IPS DF 19.7 (cell line): ENCODE measurements around the gene DFFB.
"Not testable (repeated sequence)": the region's sequence is repeated elsewhere in the genome, so short reads cannot be mapped to it uniquely, and the experiment has no call there.

Experiments
- DNase-seq: peaks from one replicate; pipeline ENCODE4 v3.0.0-alpha.2; 2013; ENCODE audit warnings: low read depth, low spot score

Gene DFFB, protein sequence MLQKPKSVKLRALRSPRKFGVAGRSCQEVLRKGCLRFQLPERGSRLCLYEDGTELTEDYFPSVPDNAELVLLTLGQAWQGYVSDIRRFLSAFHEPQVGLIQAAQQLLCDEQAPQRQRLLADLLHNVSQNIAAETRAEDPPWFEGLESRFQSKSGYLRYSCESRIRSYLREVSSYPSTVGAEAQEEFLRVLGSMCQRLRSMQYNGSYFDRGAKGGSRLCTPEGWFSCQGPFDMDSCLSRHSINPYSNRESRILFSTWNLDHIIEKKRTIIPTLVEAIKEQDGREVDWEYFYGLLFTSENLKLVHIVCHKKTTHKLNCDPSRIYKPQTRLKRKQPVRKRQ

DNA sequence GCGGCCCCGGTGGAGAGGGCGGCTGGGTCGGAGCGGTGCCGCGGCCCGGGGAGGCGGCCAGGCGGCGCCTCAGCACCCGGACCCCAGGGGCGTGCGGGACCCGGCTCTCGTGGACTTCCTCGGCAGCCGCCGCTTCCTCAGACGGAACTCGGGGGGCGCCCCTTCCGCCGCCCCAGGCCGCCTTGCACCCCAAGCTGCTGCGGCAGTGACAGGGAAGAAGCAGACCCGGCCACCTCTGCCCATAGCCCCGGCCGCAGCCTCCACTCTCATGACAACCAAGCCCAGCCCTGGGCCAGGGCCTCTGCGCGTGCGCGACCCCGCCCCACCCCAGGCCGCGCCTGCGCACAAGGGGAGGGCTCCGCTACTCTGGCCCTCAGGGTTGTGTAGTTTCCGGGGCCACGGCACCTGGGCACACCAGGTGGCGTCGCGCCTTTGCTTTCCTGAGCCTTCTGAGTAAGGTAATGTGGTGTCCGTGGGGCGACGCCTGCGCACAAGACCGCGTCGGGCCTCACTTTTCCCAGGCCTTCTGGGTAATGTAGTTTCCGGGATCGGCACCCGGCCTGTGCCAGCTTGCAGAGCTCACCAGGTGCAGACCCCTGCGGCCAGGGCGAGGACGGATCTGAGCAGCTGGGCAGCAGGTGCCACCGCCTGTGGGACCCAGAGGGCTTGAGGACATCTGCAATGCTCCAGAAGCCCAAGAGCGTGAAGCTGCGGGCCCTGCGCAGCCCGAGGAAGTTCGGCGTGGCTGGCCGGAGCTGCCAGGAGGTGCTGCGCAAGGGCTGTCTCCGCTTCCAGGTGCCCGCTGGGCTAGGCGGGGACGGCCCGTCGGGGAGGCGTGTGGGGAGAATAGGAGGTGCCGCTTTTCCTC is at the start of gene DFFB, which contains the start of gene CEP104:
DFFB (plus strand) TSS at position 554 of the 868 bp plus-strand sequence; CDS start at position 682, 128 bp downstream.
CEP104 (minus strand) TSS at position 289 of the 868 bp plus-strand sequence. CDS start 4,804 bp downstream, outside the sequence.
- peak; percentile 95 for DNase-seq

DNA sequence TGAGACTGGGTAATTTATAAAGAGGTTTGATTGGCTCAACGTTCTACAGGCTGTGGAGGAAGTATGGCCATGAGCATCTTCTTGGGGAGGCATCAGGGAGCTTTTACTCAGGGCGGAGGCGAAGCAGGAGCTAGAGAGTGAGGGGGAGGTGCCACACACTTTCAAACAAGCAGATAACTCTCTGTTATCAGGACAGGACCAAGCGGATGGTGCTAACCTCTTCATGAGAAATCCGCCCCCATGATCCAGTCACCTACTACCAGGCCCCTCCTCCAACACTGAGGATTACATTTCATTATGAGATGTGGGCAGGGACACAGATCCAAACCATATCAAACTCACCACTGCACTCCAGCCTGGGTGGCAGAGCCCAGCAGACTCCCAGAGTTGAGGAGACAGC is 49.5 kb upstream of the DFFB start:
- no peak for DNase-seq

DNA sequence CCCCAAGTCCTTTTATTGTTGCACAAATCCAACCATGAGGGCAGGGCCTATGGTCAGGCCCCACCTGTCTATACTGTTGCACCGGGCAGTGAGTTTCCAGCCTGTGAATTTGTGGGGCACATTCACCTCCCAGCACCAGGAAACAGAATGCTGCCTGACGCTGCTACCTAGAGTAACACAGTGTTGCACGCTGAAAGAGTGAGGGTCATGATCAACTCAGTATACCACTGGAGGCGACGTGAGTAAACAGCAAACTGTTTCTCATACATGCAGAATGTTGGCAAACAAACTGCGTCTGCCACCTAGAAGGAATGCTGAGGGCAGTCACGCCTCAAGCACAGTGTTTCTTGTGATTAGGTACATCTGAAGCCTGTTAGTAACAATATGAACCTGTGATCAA is 47.6 kb upstream of the DFFB start:
- DNase-seq, result no peak

DNA sequence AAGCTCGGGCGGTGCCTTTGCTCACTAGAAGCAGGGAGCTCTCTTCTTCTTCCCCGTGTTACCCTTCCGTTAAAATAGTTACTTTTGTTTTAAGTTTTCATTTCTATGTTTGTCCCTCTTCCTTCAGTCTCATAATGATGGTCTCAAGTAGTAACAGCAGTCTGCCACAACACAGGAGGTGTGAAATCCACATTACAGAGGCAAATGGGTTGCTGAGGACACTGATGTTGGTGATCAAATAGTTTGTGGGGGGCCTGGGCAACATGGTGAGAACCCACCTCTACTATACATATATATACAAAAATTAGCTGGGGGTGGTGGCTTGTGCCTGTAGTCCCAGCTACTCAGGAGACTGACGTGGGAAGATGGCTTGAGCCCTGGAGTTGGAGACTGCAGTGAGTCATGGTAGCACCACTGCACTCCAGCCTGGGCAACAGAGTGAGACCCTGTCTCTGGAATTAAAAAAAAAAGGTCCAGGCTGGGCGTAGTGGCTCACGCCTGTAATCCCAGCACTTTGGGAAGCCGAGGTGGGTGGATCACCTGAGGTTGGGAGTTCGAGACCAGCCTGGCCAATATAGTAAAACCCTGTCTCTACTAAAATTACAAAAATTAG is 47.0 kb upstream of the DFFB start:
- DNase-seq, result not testable (repeated sequence)

DNA sequence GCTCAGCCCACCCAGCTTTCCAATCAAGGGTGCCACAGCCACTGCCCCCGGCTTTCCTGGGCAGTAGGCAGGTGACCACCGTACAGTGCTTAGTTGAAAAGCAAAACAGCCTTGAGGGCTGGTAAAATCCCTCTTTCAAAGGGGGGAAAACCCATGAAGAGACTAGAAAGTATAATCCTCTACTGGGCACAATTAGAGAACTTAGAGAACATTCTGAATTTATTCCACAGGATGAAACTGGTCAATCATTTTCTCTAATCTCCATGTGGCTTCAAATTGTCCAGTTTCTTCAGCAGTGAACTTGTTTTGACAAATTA is 45.7 kb upstream of the DFFB start:
- no peak for DNase-seq

DNA sequence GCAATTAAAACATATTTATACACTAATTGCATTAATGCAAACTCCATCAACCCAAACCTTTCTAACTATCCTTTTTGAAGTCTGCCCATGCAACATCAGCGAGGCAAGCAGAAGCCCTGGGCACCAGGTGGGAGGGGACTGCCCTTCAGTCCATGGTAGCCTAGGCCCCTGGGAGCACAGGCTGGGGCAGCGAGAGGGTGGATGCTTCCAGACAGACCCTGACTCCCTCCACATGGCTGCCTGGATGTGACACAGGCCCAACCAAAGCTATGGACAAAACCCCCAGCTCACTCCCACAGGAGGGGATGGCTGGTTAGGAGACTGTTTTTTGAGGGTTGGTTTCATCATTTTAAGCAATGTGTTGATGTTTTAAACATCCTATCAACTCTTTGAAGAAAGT is 43.2 kb upstream of the DFFB start:
- DNase-seq, result no peak

DNA sequence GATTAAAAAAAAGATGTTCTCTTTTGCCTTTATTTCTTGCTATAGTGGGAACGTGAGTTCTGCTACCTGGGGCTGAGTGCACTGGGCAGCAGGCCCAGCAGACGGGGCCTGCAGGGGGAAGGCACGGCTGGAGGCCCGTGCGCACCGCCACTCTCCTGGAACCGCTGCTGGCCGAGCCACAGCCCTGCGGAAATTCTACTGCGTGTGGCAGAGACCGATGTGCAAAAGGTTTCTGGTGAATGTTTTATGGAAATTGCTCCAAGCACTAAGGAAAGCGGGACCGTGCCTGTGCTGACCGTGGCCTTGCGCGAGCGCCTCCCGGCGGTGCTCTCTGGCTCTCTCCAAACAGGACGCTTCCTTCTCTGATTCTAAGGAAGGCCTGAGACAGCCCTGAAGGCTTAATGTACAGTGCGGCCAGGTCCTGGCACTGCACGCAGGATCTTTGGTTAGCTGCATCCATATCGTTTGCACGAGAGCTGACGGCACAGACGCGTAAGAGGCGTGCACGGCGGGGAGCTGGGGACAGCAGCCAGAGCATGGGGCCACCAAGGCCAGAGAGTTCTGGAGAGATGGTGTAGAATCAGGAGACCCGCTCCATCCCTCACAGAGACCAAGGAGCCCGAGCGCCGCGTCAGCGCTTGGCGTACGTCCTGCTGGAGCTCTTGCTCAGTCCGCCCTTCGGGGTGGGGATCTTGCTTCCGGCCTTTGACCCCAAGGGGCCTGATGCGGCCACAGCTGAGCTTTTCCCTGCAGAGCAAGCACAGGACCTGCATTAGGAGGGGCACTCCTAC is 42.3 kb upstream of the DFFB start:
- DNase-seq, result no peak

DNA sequence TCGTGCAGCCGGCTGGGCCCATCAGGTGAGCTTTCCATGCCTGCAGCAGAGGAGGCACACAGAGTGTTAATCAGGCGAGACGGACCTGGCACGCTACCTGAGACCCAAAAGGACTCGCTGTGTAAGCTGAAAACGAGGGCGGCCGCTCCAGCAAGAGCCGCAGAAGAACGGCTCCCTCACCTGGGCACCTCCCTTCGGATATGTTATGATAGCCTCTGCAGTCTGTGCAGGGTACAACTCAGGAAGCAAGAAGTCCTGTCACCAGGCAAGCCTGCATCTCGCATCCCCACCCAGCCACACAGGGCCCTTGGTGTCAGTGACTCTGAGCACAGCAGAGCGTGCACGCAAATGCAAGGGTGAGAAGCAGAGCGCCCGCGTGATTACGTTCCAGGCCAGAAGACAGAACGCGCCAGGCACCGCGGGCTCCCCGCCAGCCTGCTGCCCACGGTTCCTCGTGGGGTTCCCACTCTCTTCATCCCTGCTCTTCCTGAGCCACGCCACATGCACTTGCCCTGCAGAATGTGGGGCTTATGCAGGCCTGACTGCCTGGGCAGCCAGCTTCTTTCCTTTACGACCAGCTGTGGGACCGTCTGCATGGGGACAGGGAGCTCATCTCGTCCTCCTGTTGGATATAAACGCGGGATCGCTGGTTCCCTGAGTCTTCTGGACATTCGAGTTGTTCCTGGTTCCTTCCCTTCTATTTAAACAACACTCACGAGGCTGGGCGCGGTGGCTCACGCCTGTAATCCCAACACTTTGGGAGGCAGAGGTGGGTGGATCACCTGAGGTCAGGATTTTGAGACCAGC is 40.7 kb upstream of the DFFB start:
- DNase-seq, result no peak

DNA sequence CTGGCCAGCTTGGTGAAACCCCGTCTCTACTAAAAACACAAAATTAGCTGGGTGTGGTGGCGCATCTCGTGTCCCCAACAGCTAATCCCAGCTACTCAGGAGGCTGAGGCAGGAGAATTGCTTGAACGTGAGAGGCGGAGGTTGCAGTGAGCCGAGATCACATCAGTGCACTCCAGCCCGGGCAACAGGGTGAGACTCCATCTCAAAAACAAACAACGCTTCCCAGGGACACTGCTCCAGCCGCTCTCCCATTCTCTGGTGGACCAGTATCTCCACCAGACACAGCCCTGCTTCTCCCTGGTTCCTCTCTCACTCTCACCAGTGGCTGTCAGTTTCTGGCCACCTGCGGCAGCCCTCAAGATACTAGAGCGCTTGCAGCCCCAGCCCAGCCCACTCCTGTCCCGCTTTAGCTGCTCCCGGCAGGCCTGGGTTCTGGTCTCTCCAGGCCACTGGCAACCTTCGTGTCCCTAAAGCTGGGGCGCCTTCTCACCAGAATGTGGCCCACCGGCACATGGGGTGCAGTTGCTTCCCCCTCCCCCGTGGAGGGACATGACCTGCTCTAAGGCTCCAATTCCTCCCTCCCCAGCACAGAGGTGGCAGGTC is 40.0 kb upstream of the DFFB start:
- no peak for DNase-seq

DNA sequence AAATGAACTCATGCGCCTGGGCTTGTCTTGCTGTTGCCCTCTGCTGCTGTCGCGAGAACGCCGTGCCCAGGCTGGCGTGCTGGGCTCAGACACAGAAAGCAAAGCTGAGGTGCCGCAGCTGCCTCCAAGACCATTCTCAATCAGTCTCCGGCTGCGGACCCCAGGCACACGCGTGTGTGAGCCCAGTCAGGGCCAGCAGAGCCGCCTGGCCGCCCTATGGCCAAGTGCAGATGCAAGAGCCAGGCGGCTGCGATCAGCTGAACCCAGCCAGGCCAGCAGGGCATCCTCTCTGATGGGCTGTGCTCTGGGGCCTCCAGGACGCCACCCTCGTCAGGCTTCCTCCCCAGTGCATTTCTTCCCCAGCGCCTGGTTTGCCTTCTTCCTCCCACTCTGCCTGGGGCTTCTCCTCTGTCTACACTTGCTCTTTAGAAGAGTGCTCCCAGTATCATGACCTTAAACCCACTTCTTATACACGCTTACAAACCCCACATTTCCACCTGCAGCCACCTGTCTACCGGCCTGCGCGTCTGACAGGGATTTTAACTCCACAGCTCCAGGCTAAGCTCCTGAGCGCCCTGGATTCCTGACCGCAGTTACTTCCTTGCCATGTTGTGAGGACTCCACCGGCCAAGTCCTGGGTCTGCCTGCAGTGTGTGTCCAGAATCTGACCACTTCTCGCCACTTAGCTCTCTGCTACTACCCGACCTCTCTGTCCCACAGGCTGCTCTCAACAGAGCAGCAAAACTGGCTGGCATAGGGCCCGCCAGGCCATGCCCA is 39.3 kb upstream of the DFFB start:
- DNase-seq, result no peak

DNA sequence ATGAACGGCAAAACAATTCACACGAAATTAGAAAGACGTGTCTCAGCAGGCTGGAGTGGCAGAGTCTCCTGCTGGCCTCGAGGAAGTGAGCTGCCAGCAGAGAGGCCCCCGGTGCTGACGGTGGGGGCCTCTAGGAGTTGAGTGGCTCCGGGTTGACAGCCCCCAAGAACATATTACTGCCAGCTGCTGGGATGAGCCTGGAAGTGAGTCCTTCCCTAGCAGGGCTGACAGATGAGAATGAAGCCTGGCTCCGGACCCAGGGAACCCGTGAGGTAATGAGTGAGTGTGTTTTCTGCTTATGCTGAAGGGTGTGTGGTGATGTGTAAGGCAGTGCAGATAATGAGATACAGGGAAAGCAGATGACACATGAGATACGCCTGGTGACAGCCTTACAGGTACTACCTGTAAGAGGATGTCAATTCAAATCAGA is 37.5 kb upstream of the DFFB start:
- no peak for DNase-seq

DNA sequence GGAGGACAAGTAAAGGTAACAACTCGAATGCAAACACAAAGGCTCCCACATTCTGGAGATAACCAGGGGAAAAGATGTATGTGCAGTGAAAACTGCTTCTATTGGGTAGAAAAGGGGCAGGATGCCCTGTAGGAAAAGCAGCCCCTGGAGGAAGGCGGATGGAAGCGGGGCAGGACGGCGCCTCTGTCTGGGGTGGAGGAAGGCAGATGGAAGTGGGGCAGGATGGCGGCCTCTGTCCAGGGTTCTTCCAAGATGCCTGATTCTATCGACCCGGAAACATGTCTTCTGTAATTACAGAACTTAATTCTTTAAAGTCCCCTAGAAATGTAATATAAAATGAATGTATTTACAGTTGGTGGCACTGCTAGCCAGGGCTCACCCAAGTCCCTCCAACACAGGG is 37.0 kb upstream of the DFFB start:
- no peak for DNase-seq

DNA sequence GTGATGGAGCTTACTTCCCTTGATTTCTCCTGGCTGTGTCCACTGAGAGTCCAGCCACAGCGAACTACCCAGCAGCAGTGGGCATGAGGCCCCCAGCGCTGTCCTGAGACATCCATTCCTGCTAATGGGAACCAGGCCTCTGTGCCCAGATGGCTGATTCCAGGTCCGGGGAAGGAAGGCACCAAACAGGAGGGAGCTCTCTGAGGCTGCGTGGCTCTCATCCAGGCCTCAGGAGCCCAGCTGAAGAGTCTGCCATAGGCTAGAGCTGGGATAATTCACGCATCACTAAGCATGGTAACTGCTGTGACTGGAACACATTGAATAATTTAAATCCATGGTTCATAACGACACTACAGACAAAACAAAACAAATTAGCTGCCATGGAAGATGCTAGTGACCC is 36.3 kb upstream of the DFFB start:
- DNase-seq, result no peak

DNA sequence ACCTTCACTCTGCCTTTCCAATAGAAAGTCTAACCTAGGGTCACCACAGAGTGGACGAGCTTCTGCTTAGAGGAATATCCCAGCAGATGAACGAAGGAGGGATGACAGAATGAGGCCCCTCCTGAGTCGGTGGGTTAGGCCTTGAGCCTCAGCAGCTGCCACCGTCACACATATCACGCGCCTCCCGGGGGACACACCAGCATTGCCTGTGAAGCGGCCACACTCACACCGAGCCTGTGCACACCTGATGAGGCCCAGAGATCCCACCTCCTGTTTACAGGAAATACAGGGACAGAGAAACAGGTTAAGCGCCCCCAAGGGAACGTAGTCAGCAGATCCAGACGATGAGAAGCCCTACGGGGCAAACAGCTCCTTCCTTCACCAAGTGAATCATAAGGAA is 35.8 kb upstream of the DFFB start:
- DNase-seq, result no peak

DNA sequence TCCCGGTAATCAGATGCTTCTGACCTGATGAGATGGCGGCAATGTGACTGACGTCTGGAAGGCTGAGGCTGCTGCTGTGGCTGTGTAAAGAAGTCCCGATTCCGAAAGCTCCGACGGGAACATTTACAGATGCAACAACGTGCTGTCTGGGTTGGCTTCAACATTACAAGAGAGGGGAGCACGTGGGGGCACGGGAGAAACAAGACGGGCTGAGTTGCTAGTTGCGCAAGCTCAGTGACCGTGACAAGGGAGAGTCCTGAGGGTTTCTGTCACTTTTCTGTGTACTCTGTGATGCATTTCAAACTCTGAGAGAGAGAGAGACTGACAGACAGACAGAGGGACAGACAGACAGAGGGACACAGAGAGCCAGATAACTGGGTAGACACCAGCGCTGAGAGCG is 35.4 kb upstream of the DFFB start:
- no peak for DNase-seq

DNA sequence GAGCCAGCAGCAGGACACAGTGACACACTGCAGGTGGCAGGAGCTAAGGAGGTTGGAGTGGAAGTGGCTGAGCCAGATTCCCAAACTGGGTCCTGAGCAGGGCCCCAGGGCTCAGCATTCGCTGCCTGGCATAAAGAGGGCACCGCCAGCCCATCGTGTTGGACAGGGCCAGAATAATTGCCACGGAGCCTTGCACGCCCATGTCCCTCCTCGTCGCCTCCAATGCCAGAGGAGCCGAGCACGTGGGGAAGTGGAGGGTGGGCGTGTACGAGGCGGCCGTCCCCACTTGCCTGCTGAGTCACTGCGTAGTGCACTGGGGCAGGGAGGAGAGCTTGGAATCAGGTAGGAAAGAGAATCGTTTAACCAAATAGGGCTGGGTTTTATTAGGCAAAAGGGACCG is 34.9 kb upstream of the DFFB start:
- DNase-seq, result no peak

DNA sequence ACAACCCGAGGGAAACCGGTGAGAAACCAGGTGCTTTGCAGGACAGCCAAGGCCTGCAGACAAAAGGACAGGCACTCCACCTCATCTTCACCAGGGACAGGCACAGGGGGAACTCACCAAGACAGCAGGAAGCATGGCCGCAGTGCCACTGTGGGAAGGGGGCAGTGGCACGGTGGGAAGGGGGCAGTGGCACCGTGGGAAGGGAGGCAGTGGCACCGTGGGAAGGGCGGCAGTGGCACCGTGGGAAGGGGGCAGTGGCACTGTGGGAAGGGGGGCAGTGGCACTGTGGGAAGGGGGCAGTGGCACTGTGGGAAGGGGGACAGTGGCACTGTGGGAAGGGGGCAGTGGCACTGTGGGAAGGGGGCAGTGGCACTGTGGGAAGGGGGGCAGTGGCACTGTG is 32.6 kb upstream of the DFFB start:
- DNase-seq, result no peak

DNA sequence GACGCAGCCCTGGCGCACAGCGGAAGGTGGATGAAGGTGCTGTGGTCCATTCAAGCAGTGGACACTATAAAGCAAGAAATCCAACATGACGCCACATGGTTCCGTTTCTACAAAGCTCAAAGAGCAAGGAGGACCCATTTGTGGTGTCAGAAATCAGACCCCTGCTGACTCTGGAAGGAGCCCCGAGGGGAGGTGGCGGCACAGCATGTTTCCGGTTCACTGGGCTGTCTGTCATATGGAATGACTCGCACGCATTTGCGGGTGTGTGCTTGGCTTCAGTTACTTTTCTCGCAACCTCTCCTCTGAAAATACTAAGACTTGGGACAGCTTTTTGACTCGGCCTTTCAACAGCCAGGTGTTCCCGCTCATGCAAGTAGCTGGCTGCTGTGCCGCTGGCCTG is 31.9 kb upstream of the DFFB start:
- DNase-seq, result no peak

DNA sequence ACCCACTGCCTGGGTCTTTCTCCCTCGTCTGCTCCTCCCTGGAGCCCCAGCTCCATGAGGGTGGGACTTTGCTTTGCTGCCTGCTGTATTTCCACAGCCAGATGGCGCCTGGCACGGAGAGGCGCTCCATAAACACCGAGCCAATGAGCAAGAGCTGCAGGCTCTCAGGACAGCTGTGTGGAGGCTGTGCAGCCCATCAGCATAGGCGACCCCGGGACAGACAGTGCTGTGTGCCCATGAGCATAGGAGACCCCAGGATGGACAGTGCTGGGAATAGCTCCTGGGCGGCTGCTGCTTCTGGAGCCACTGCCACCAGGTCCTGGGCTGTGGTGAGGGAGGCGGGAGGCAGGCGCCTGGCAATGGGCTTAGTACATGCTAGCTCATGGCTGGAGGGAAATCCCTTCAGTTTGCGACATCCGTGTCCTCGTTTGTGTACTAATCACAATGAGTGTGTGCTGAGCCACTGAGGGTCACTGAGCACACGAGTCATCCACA is 29.4 kb upstream of the DFFB start:
- DNase-seq, result no peak

DNA sequence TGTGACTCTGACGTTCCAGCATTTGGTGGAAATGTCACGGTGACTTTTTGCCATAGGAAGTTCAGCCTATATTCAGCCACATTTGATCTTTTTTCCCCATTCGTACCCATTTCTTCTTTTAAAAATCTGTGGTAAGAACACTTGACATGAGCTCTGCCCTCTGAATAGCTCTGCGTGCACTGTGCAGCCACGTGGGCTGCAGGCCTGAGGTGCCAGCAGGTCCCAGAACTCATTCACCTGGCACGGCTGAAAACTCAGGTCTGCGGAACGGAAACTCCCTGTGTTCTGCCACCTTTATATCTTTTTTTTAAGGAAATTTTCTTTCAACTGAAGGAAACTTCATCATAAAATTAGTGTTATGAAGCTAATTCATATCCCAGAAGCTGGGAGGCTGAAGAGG is 28.9 kb upstream of the DFFB start:
- DNase-seq, result no peak
